ENCODE results near the gene TMEM190.
A peak's percentile ranks its signal among the peaks of the same experiment; 100 is the strongest.

GRCh38 chr19:55407800-55408532, 31.3 kb downstream of the TMEM190 start:
- TF ChIP-seq CTCF (IDR thresholded peaks at IDR 0.05) (no peak), POLR2A (IDR thresholded peaks at IDR 0.05) (peak; percentile 31 to 59)

All from sigmoid colon (tissue), 3 donors.